GM23338 (cell line): ENCODE results near the gene XRCC6. TPM values are rescaled to one million over a fixed set of nuclear protein-coding genes. Genes with fewer than 3 reads are reported as not detected.

Experiments
- ATAC-seq: fragments of 200-7000 bp; cut with Tn5 transposase; 3 replicates; pipeline ENCODE4 v1.9.1; 2020
- DNase-seq: peaks from one replicate; pipeline ENCODE4 v3.0.0-alpha.2; 2015; ENCODE audit warnings: low spot score
- H2AFZ ChIP-seq: fragments of 200-600 bp; sonication (generic); 2 replicates; pipeline ENCODE4 v1.8.0; 2016; ENCODE audit warnings: antibody characterized with exemption, mild to moderate bottlenecking, moderate library complexity
- H3F3A ChIP-seq: fragments of 200-600 bp; sonication (generic); replicated peaks from 2 replicates; pipeline ENCODE4 v1.8.0; 2017; ENCODE audit warnings: antibody characterized with exemption, mixed run types, low read depth
- H3K27ac ChIP-seq: fragments of 200-600 bp; sonication (generic); 2 replicates; pipeline ENCODE4 v1.6.1; 2016; ENCODE audit warnings: low read depth
- H3K27me3 ChIP-seq: fragments of 200-600 bp; sonication (generic); 2 replicates; pipeline ENCODE4 v1.8.0; 2016; ENCODE audit warnings: mild to moderate bottlenecking, mixed run types, moderate library complexity; ENCODE audit not compliant: insufficient read depth
- H3K36me3 ChIP-seq: fragments of 200-600 bp; sonication (generic); 2 replicates; pipeline ENCODE4 v1.8.0; 2016; ENCODE audit warnings: mild to moderate bottlenecking; ENCODE audit not compliant: insufficient read depth
- H3K4me1 ChIP-seq: fragments of 200-600 bp; sonication (generic); 2 replicates; pipeline ENCODE4 v1.8.0; 2016; ENCODE audit warnings: mild to moderate bottlenecking, moderate library complexity; ENCODE audit not compliant: insufficient read depth
- H3K4me2 ChIP-seq: fragments of 200-600 bp; sonication (generic); 2 replicates; pipeline ENCODE4 v1.7.1; 2017; ENCODE audit warnings: mixed run types
- H3K4me3 ChIP-seq: fragments of 200-600 bp; sonication (generic); 2 replicates; pipeline ENCODE4 v1.6.1; 2016; ENCODE audit warnings: mixed run types
- H3K79me2 ChIP-seq: fragments of 200-600 bp; sonication (generic); replicated peaks from 2 replicates; pipeline ENCODE4 v1.8.0; 2017; ENCODE audit warnings: mild to moderate bottlenecking; ENCODE audit not compliant: insufficient read depth
- H3K9me2 ChIP-seq: fragments of 200-600 bp; sonication (generic); 2 replicates; pipeline ENCODE4 v1.8.0; 2017; ENCODE audit not compliant: insufficient read depth
- H4K20me1 ChIP-seq: fragments of 200-600 bp; sonication (generic); replicated peaks from 2 replicates; pipeline ENCODE4 v1.8.0; 2017; ENCODE audit warnings: mild to moderate bottlenecking; ENCODE audit not compliant: insufficient read depth
- H3K27ac Mint-ChIP-seq: 2 replicates; pipeline ENCODE4 v1.8.0; 2020; ENCODE audit warnings: inconsistent platforms, mild to moderate bottlenecking, moderate library complexity, mixed read lengths
- H3K27me3 Mint-ChIP-seq: 3 replicates; pipeline ENCODE4 v1.8.0; 2022; ENCODE audit warnings: low read depth, mild to moderate bottlenecking, moderate library complexity, mixed read lengths, inconsistent platforms; ENCODE audit not compliant: insufficient read depth, poor library complexity
- H3K36me3 Mint-ChIP-seq: 3 replicates; pipeline ENCODE4 v1.8.0; 2021; ENCODE audit warnings: low read depth, mild to moderate bottlenecking, inconsistent platforms, moderate library complexity, mixed read lengths
- H3K4me1 Mint-ChIP-seq: 3 replicates; pipeline ENCODE4 v1.8.0; 2020; ENCODE audit warnings: mild to moderate bottlenecking, inconsistent platforms, mixed read lengths
- H3K4me3 Mint-ChIP-seq: 3 replicates; pipeline ENCODE4 v1.8.0; 2021; ENCODE audit warnings: moderate library complexity, mild to moderate bottlenecking, inconsistent platforms, mixed read lengths
- H3K9me3 Mint-ChIP-seq: 3 replicates; pipeline ENCODE4 v1.8.0; 2020; ENCODE audit warnings: moderate library complexity, mild to moderate bottlenecking, inconsistent platforms, mixed read lengths
- CREB1 ChIP-seq: fragments of 250-450 bp; sonication (Bioruptor Pico); IDR thresholded peaks from 2 replicates; pipeline ENCODE4 v1.5.0; 2020; ENCODE audit warnings: low read depth, mild to moderate bottlenecking, moderate library complexity
- ETS1 ChIP-seq: IDR thresholded peaks from 2 replicates; pipeline ENCODE4 v1.6.1; 2016; ENCODE audit warnings: antibody characterized with exemption
- EZH2 ChIP-seq: fragments of 200-600 bp; sonication (generic); IDR thresholded peaks from one replicate; pipeline ENCODE4 v1.8.0; 2017; ENCODE audit warnings: antibody characterized with exemption, mild to moderate bottlenecking, low read depth; ENCODE audit not compliant: unreplicated experiment
- EZH2phosphoT487 ChIP-seq: fragments of 200-600 bp; sonication (generic); IDR thresholded peaks from one replicate; pipeline ENCODE4 v1.8.1; 2018; ENCODE audit warnings: antibody characterized with exemption; ENCODE audit not compliant: unreplicated experiment
- JUNB ChIP-seq: IDR thresholded peaks from one replicate; pipeline ENCODE4 v1.6.1; 2016; ENCODE audit warnings: antibody characterized with exemption; ENCODE audit not compliant: unreplicated experiment
- NANOG ChIP-seq: IDR thresholded peaks from 2 replicates; pipeline ENCODE4 v1.6.1; 2016; ENCODE audit warnings: antibody characterized with exemption, borderline replicate concordance
- POLR2AphosphoS5 ChIP-seq: IDR thresholded peaks from 2 replicates; pipeline ENCODE4 v1.6.1; 2016; ENCODE audit warnings: antibody characterized with exemption, low read depth
- STAT1 ChIP-seq: IDR thresholded peaks from one replicate; pipeline ENCODE4 v1.6.1; 2016; ENCODE audit warnings: antibody characterized with exemption; ENCODE audit not compliant: unreplicated experiment
- ZNF114 ChIP-seq: fragments of 250-450 bp; sonication (Bioruptor Pico); IDR thresholded peaks from 2 replicates; pipeline ENCODE4 v1.5.0; 2020; ENCODE audit warnings: mild to moderate bottlenecking, moderate library complexity
- ZNF331 ChIP-seq: fragments of 250-450 bp; sonication (Bioruptor Pico); IDR thresholded peaks from 2 replicates; pipeline ENCODE4 v1.5.0; 2020; ENCODE audit warnings: low read depth, mild to moderate bottlenecking, moderate library complexity
- ZNF462 ChIP-seq: fragments of 250-450 bp; sonication (Bioruptor Pico); IDR thresholded peaks from 2 replicates; pipeline ENCODE4 v1.5.0; 2020; ENCODE audit warnings: mild to moderate bottlenecking, moderate library complexity
- polyA plus RNA-seq: library from polyadenylated mRNA; unstranded; fragments of >200 nt; fragmentation: Nextera tagmentation; extraction: Ambion mirVana; gene quantifications from 2 replicates; pipeline ENCODE4 v1.2.1, GENCODE V29; 2016
- total RNA-seq: library from RNA; depleted of rRNA; stranded (reverse); fragments of >200 nt; shearing (Covaris generic); gene quantifications from 2 replicates; pipeline ENCODE4 v1.2.3, GENCODE V29; 2014
- TF ChIP-seq, protein P1 (sequence below): IDR thresholded peaks from one replicate; pipeline ENCODE4 v1.6.1; 2018; ENCODE audit warnings: antibody characterized with exemption; ENCODE audit not compliant: unreplicated experiment
- TF ChIP-seq, protein P2 (sequence below), 2 experiments: fragments of 200-600 bp in 1 of 2; sonication (generic) in 1 of 2; conservative IDR thresholded peaks; 2 replicates each; pipeline versions ENCODE4 v1.5.1 to v1.6.1; 2016 to 2017; ENCODE audit warnings: antibody characterized with exemption in 2 of 2, low read depth in 2 of 2, mild to moderate bottlenecking in 2 of 2, moderate library complexity in 1 of 2

XRCC6 gene
- total and polyA plus RNA-seq, 2 experiments from 2014 or later, result 351 to 498 TPM

GRCh38 chr22:41658869-41659268 is 37.8 kb downstream of the XRCC6 start:
- H3F3A ChIP-seq, result peaks cover 34% of the 10 kb centered on the region
- peaks cover 7% of the 10 kb centered on the region for H4K20me1 ChIP-seq
- H3K27ac ChIP-seq, result no peak overlapping the region
- peaks cover 78% of the 10 kb centered on the region for H3K36me3 ChIP-seq
- H3K4me3 ChIP-seq, result no peak overlapping the region
- no peak overlapping the region for H3K4me2 ChIP-seq
- ATAC-seq (no peak), DNase-seq (no peak)
- H3K4me1 ChIP-seq, result no peaks in the 10 kb centered on the region
- Mint-ChIP-seq H3K27ac (no peak overlapping the region), H3K4me3 (no peak overlapping the region), H3K27me3 (peaks cover 2% of the 10 kb centered on the region), H3K4me1 (no peaks in the 10 kb centered on the region), H3K36me3 (peaks cover 96% of the 10 kb centered on the region), H3K9me3 (no peaks in the 10 kb centered on the region)
- TF ChIP-seq EZH2phosphoT487 (no peak), ZNF114 (CRISPR knock-in tag) (no peak), STAT1 (no peak), ETS1 (no peak), ZNF331 (no peak), NANOG (no peak), JUNB (no peak), ZNF462 (CRISPR knock-in tag) (no peak), EZH2 (no peak), CREB1 (CRISPR knock-in tag) (no peak), POLR2AphosphoS5 (no peak)
- TF ChIP-seq, protein P1, sequence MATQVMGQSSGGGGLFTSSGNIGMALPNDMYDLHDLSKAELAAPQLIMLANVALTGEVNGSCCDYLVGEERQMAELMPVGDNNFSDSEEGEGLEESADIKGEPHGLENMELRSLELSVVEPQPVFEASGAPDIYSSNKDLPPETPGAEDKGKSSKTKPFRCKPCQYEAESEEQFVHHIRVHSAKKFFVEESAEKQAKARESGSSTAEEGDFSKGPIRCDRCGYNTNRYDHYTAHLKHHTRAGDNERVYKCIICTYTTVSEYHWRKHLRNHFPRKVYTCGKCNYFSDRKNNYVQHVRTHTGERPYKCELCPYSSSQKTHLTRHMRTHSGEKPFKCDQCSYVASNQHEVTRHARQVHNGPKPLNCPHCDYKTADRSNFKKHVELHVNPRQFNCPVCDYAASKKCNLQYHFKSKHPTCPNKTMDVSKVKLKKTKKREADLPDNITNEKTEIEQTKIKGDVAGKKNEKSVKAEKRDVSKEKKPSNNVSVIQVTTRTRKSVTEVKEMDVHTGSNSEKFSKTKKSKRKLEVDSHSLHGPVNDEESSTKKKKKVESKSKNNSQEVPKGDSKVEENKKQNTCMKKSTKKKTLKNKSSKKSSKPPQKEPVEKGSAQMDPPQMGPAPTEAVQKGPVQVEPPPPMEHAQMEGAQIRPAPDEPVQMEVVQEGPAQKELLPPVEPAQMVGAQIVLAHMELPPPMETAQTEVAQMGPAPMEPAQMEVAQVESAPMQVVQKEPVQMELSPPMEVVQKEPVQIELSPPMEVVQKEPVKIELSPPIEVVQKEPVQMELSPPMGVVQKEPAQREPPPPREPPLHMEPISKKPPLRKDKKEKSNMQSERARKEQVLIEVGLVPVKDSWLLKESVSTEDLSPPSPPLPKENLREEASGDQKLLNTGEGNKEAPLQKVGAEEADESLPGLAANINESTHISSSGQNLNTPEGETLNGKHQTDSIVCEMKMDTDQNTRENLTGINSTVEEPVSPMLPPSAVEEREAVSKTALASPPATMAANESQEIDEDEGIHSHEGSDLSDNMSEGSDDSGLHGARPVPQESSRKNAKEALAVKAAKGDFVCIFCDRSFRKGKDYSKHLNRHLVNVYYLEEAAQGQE, result no peak
- TF ChIP-seq, protein P2, sequence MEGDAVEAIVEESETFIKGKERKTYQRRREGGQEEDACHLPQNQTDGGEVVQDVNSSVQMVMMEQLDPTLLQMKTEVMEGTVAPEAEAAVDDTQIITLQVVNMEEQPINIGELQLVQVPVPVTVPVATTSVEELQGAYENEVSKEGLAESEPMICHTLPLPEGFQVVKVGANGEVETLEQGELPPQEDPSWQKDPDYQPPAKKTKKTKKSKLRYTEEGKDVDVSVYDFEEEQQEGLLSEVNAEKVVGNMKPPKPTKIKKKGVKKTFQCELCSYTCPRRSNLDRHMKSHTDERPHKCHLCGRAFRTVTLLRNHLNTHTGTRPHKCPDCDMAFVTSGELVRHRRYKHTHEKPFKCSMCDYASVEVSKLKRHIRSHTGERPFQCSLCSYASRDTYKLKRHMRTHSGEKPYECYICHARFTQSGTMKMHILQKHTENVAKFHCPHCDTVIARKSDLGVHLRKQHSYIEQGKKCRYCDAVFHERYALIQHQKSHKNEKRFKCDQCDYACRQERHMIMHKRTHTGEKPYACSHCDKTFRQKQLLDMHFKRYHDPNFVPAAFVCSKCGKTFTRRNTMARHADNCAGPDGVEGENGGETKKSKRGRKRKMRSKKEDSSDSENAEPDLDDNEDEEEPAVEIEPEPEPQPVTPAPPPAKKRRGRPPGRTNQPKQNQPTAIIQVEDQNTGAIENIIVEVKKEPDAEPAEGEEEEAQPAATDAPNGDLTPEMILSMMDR (conservative IDR thresholded peaks at IDR 0.05; ENCODE audit: low read depth in 2 of 2), result no peak
- H3K27me3 ChIP-seq, result no peaks in the 10 kb centered on the region
- H2AFZ ChIP-seq, result no peak overlapping the region
- peaks cover 17% of the 10 kb centered on the region for H3K79me2 ChIP-seq
- H3K9me2 ChIP-seq, result no peaks in the 10 kb centered on the region
